Hepatocyte (in vitro differentiated cells): Measurements from ENCODE around the gene DOCK4. TPM values are rescaled to one million over a fixed set of nuclear protein-coding genes. Genes with fewer than 3 reads are reported as not detected.

Source experiments
- DNase-seq: peaks from one replicate; pipeline ENCODE4 v3.0.0-alpha.2; 2016; ENCODE audit warnings: low spot score
- H2AFZ ChIP-seq: fragments of 200-600 bp; sonication (generic); 2 replicates; pipeline ENCODE4 v1.6.0; 2016; ENCODE audit warnings: antibody characterized with exemption, mild to moderate bottlenecking
- H3K27ac ChIP-seq: fragments of 200-600 bp; sonication (generic); 2 replicates; pipeline ENCODE4 v1.5.1; 2016; ENCODE audit warnings: mild to moderate bottlenecking
- H3K27me3 ChIP-seq: fragments of 200-600 bp; sonication (generic); 2 replicates; pipeline ENCODE4 v1.6.1; 2016
- H3K36me3 ChIP-seq: fragments of 200-600 bp; sonication (generic); replicated peaks from 2 replicates; pipeline ENCODE4 v1.5.1; 2016; ENCODE audit warnings: low read depth; ENCODE audit not compliant: insufficient read depth
- H3K4me1 ChIP-seq: fragments of 200-600 bp; sonication (generic); 2 replicates; pipeline ENCODE4 v1.5.1; 2016; ENCODE audit warnings: mild to moderate bottlenecking, moderate library complexity; ENCODE audit not compliant: insufficient read depth
- H3K4me2 ChIP-seq: fragments of 200-600 bp; sonication (generic); 2 replicates; pipeline ENCODE4 v1.6.0; 2016
- H3K4me3 ChIP-seq: fragments of 200-600 bp; sonication (generic); 2 replicates; pipeline ENCODE4 v1.5.1; 2016; ENCODE audit warnings: mild to moderate bottlenecking
- H3K79me2 ChIP-seq: fragments of 200-600 bp; sonication (generic); 2 replicates; pipeline ENCODE4 v1.6.0; 2017; ENCODE audit warnings: mild to moderate bottlenecking
- H3K9me2 ChIP-seq: fragments of 200-600 bp; sonication (generic); replicated peaks from 2 replicates; pipeline ENCODE4 v1.6.0; 2017; ENCODE audit warnings: mild to moderate bottlenecking; ENCODE audit not compliant: insufficient read depth
- H3K9me3 ChIP-seq: fragments of 200-600 bp; sonication (generic); 2 replicates; pipeline ENCODE4 v1.5.1; 2016; ENCODE audit warnings: low read depth, mild to moderate bottlenecking
- H4K20me1 ChIP-seq: fragments of 200-600 bp; sonication (generic); 2 replicates; pipeline ENCODE4 v1.6.0; 2016; ENCODE audit warnings: mild to moderate bottlenecking; ENCODE audit not compliant: insufficient read depth, poor library complexity, severe bottlenecking
- EZH2 ChIP-seq: fragments of 200-600 bp; sonication (generic); IDR thresholded peaks from 2 replicates; pipeline ENCODE4 v1.6.1; 2016; ENCODE audit warnings: antibody characterized with exemption, mild to moderate bottlenecking, borderline replicate concordance
- EZH2phosphoT487 ChIP-seq: fragments of 200-600 bp; sonication (generic); IDR thresholded peaks from one replicate; pipeline ENCODE4 v1.6.1; 2018; ENCODE audit warnings: antibody characterized with exemption, mild to moderate bottlenecking, low read depth, moderate library complexity; ENCODE audit not compliant: unreplicated experiment, severe bottlenecking
- WGBS: methylation state at CpG from one replicate; pipeline ENCODE4 v1.1.6; 2016; ENCODE audit warnings: low lambda C conversion rate; ENCODE audit errors: missing lambda C conversion rate; 5-methylcytosine and 5-hydroxymethylcytosine counted together
- polyA plus RNA-seq: library from polyadenylated mRNA; unstranded; fragments of >200 nt; fragmentation: Nextera tagmentation; extraction: Ambion mirVana; gene quantifications from 2 replicates; pipeline ENCODE4 v1.2.1, GENCODE V29; 2016
- total RNA-seq: library from RNA; depleted of rRNA; stranded (reverse); fragments of >200 nt; gene quantifications from 2 replicates; pipeline ENCODE4 v1.2.3, GENCODE V29; 2014
- TF ChIP-seq, protein P1 (sequence below): fragments of 200-600 bp; sonication (generic); IDR thresholded peaks from 2 replicates; pipeline ENCODE4 v1.5.1; 2016; ENCODE audit warnings: antibody characterized with exemption, mild to moderate bottlenecking; ENCODE audit not compliant: poor library complexity

The DOCK4 gene
- total and polyA plus RNA-seq, 2 experiments from 2014 or later: 4.4 to 22.9 TPM

DNA sequence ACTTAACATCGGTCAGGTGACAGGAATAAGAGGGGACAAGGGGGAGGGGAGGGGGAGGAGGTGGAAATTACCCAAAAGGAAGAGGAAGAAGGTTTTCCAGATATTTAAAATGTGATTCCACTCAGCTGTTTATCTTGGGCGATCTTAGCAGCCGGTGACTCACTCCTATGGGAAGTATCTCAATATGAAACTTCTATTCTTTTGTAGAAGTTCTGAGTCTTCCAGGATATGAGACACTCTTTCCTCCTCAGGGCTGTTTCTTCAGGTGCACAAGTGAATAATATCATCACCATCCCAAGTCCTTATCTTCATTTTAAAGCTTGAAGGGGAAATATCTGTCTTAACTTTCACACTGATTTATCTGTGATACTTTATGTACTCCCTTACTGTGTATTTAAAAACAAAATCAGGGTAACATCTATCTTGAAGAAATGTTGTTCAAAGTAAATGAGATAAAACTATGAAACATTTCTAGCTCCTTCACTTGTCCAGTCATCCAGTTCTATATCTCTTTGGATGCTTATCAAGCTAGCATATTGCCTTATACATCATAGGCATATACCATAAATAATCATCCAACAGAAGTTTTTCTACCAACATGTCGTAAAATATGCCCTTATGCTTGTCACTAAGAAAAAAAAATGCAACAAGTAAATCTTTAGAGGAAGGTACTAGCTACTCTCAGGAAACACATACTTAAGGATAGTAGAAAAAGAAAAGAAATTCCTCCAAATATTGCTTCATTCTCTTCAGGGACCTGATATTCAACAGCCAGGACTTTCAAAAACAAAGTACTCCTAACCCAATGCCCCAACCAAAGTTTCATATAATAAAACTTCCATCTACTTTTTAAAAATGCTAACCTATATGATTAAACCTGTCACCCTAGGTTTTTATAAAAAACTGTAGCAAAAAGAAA is 13.7 kb downstream of the DOCK4 start:
- Histone ChIP-seq H3K27ac (no peak overlapping the region), H3K9me2 (no peaks in the 10 kb centered on the region), H3K36me3 (no peaks in the 10 kb centered on the region), H3K4me1 (no peaks in the 10 kb centered on the region), H3K4me3 (no peak overlapping the region), H3K9me3 (no peaks in the 10 kb centered on the region), H3K79me2 (peaks cover 58% of the 10 kb centered on the region), H3K4me2 (no peak overlapping the region), H4K20me1 (no peaks in the 10 kb centered on the region), H3K27me3 (no peaks in the 10 kb centered on the region), H2AFZ (no peak overlapping the region)
- TF ChIP-seq EZH2: no peak
- TF ChIP-seq, protein P1, sequence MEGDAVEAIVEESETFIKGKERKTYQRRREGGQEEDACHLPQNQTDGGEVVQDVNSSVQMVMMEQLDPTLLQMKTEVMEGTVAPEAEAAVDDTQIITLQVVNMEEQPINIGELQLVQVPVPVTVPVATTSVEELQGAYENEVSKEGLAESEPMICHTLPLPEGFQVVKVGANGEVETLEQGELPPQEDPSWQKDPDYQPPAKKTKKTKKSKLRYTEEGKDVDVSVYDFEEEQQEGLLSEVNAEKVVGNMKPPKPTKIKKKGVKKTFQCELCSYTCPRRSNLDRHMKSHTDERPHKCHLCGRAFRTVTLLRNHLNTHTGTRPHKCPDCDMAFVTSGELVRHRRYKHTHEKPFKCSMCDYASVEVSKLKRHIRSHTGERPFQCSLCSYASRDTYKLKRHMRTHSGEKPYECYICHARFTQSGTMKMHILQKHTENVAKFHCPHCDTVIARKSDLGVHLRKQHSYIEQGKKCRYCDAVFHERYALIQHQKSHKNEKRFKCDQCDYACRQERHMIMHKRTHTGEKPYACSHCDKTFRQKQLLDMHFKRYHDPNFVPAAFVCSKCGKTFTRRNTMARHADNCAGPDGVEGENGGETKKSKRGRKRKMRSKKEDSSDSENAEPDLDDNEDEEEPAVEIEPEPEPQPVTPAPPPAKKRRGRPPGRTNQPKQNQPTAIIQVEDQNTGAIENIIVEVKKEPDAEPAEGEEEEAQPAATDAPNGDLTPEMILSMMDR: no peak
- no peak for TF ChIP-seq EZH2phosphoT487
- 74% methylated on average over 4 of the region's 4 CpGs for WGBS
- DNase-seq: no peak

DNA sequence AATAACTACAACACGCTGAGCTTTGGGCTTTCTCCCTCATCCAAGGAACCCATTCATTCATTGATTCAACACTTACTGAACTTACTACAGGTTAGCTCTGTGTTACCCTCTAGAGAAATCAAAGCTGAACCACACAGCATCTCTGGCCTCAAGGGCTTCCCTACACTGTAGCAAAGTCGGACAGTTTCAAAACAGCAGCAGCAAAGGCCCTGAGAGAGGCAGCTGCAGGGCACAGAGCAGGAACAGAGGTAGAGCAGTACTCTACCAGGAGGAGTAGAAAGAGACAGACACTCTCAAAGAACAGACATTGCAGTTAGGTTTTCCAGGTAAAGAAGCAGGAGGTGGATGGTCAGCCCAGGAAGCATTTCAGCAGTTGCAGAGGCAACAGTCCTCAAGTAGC is 16.1 kb downstream of the DOCK4 start:
- TF ChIP-seq, protein P1: no peak
- TF ChIP-seq EZH2 (no peak), EZH2phosphoT487 (no peak)
- Histone ChIP-seq H3K27ac (no peak overlapping the region), H3K4me1 (no peaks in the 10 kb centered on the region), H3K9me2 (no peaks in the 10 kb centered on the region), H4K20me1 (no peaks in the 10 kb centered on the region), H3K36me3 (no peaks in the 10 kb centered on the region), H3K79me2 (peaks cover 61% of the 10 kb centered on the region), H3K27me3 (no peaks in the 10 kb centered on the region), H3K9me3 (no peaks in the 10 kb centered on the region), H3K4me2 (no peak overlapping the region), H3K4me3 (no peak overlapping the region), H2AFZ (no peak overlapping the region)
- 93% methylated on average over 2 of the region's 2 CpGs for WGBS
- DNase-seq: no peak

DNA sequence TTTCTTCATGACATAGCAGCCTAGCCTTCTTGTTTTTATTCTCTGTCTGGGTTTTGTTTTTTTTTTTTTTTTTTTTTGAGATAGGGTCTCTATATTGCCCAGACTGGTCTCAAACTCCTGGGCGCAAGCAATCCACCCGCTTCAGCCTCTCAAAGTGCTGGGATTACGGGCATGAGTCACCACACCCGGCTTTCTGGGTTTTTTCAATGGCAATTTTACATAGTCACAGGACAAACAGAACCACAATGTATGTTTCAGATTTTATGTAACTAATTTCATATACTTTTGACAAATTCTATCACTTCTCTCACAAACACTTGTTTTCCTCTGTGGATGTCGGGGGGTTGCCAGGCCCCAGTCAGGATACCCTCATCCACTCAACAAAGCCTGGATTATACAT is 16.5 kb downstream of the DOCK4 start:
- H3K4me1 ChIP-seq: no peaks in the 10 kb centered on the region
- no peaks in the 10 kb centered on the region for H3K9me2 ChIP-seq
- H2AFZ ChIP-seq: no peak overlapping the region
- H3K4me3 ChIP-seq: no peak overlapping the region
- H3K27ac ChIP-seq: no peak overlapping the region
- H3K36me3 ChIP-seq: no peaks in the 10 kb centered on the region
- no peaks in the 10 kb centered on the region for H4K20me1 ChIP-seq
- H3K9me3 ChIP-seq: no peaks in the 10 kb centered on the region
- H3K79me2 ChIP-seq: peaks cover 65% of the 10 kb centered on the region
- no peak for DNase-seq
- TF ChIP-seq, protein P1: no peak
- no peak for TF ChIP-seq EZH2
- TF ChIP-seq EZH2phosphoT487: no peak
- no peaks in the 10 kb centered on the region for H3K27me3 ChIP-seq
- H3K4me2 ChIP-seq: no peak overlapping the region
- WGBS: 92% methylated on average over 5 of the region's 5 CpGs
